HepG2 (cell line): ENCODE data around the gene DCUN1D2. TPM values are rescaled to one million over a fixed set of nuclear protein-coding genes. Genes with fewer than 3 reads are reported as not detected.

ENCODE experiments used
- ATAC-seq: fragments of 200-7000 bp; cut with Tn5 transposase; 3 replicates; pipeline ENCODE4 v1.9.1; 2020; ENCODE audit warnings: mild to moderate bottlenecking, moderate library complexity
- BruUV-seq: library from RNA; stranded (reverse); fragments of 400-500 nt; replicated peaks from 2 replicates; lab custom pipeline; 2021; lab: Mats Ljungman, UMichigan
- CTCF ChIA-PET: fragments of 300-600 bp; formaldehyde crosslinking; extraction: SDS; loops from one replicate; lab custom pipeline; 2021; ENCODE audit warnings: low total read pairs, inconsistent platforms, low intra/inter-chr PET ratio; lab: Yijun Ruan, JAX
- POLR2A ChIA-PET: fragments of 350-600 bp; sonication (Branson Sonifier 250); formaldehyde crosslinking; loops from one replicate; lab custom pipeline; 2020; ENCODE audit warnings: antibody characterized with exemption, inconsistent platforms; lab: Yijun Ruan, JAX
- DNase-seq: peaks from one replicate; pipeline ENCODE4 v3.0.0-alpha.2; 2015; ENCODE audit warnings: low spot score
- FAIRE-seq: peaks from 3 replicates; lab custom pipeline; 2011; peaks lifted over from hg19 to GRCh38; lab: Jason Lieb, UNC
- H2AFZ ChIP-seq: one replicate; pipeline ENCODE4 v1.6.1; 2011; ENCODE audit warnings: low read length, inconsistent platforms
- H3K27ac ChIP-seq: fragments of 300-600 bp; 3 replicates; pipeline ENCODE4 v1.8.0; 2011; ENCODE audit warnings: mixed run types, mild to moderate bottlenecking, mixed read lengths, low read length, inconsistent platforms; ENCODE audit not compliant: insufficient read depth; ENCODE audit errors: extremely low read length
- H3K27me3 ChIP-seq, 2 experiments: fragments of 200-600 bp in 1 of 2; 2 replicates in 1 of 2; 3 replicates in 1 of 2; pipeline versions ENCODE4 v1.6.0 to v1.8.0; 2011; ENCODE audit warnings: low read length in 2 of 2, mild to moderate bottlenecking in 2 of 2, moderate library complexity in 2 of 2, inconsistent platforms in 1 of 2; ENCODE audit not compliant: insufficient read depth in 2 of 2, control insufficient read depth in 1 of 2
- H3K36me3 ChIP-seq, 2 experiments: fragments of 200-600 bp in 1 of 2; replicated peaks in 1 of 2; 2 replicates in 1 of 2; 3 replicates in 1 of 2; pipeline versions ENCODE4 v1.5.1 to v1.8.0; 2011; ENCODE audit warnings: low read length in 2 of 2, inconsistent platforms in 1 of 2; ENCODE audit not compliant: insufficient read depth in 2 of 2, control insufficient read depth in 1 of 2
- H3K4me1 ChIP-seq: 2 replicates; pipeline ENCODE4 v1.5.1; 2012; ENCODE audit warnings: low read length, inconsistent platforms; ENCODE audit not compliant: insufficient read depth
- H3K4me2 ChIP-seq: 2 replicates; pipeline ENCODE4 v1.6.0; 2011; ENCODE audit warnings: low read depth, low read length, inconsistent platforms
- H3K4me3 ChIP-seq, 3 experiments: fragments of 200-600 bp in 1 of 3; sonication (generic), shearing (Covaris generic) in 1 of 3; replicated peaks in 1 of 3; 2 replicates each; pipeline ENCODE4 v1.5.1; 2011 to 2016; ENCODE audit warnings: low read length in 3 of 3, inconsistent platforms in 2 of 3, low read depth in 2 of 3, mild to moderate bottlenecking in 2 of 3, control low read depth in 1 of 3, mixed read lengths in 1 of 3; ENCODE audit not compliant: insufficient read depth in 1 of 3
- H3K79me2 ChIP-seq: one replicate; pipeline ENCODE4 v1.6.1; 2011; ENCODE audit warnings: low read length, inconsistent platforms; ENCODE audit not compliant: insufficient read depth
- H3K9ac ChIP-seq: 2 replicates; pipeline ENCODE4 v1.6.0; 2011; ENCODE audit warnings: mild to moderate bottlenecking, low read depth, low read length, inconsistent platforms; ENCODE audit not compliant: insufficient read depth
- H3K9me3 ChIP-seq: 2 replicates; pipeline ENCODE4 v1.5.1; 2012; ENCODE audit warnings: mild to moderate bottlenecking, low read length
- H4K20me1 ChIP-seq: 2 replicates; pipeline ENCODE4 v1.6.0; 2011; ENCODE audit warnings: inconsistent platforms, mild to moderate bottlenecking, low read length, moderate library complexity; ENCODE audit not compliant: insufficient read depth
- AGO2 ChIP-seq: fragments of 200-400 bp; formaldehyde crosslinking; optimal IDR thresholded peaks from 2 replicates; pipeline ENCODE3; 2017; ENCODE audit warnings: mild to moderate bottlenecking, low read depth, low read length, moderate library complexity
- CBFB ChIP-seq: sonication (generic); formaldehyde crosslinking; IDR thresholded peaks from 2 replicates; pipeline ENCODE4 v1.4.0; 2020; ENCODE audit warnings: missing genetic modification reagents
- HDAC6 ChIP-seq: fragments of 200-600 bp; sonication (generic); IDR thresholded peaks from 2 replicates; pipeline ENCODE4 v1.7.0; 2017; ENCODE audit warnings: mild to moderate bottlenecking, antibody characterized with exemption, low read length, low read depth
- ISX ChIP-seq: sonication (generic); formaldehyde crosslinking; conservative IDR thresholded peaks from 2 replicates; pipeline ENCODE4 v1.5.0; 2020; ENCODE audit warnings: missing genetic modification reagents
- SMAD3 ChIP-seq: sonication (generic); formaldehyde crosslinking; IDR thresholded peaks from 2 replicates; pipeline ENCODE4 v1.4.0; 2020; ENCODE audit warnings: missing genetic modification reagents
- SNAI1 ChIP-seq: sonication (generic); formaldehyde crosslinking; IDR thresholded peaks from 2 replicates; pipeline ENCODE4 v1.5.0; 2020; ENCODE audit warnings: mild to moderate bottlenecking, missing genetic modification reagents, borderline replicate concordance
- SP1 ChIP-seq, 2 experiments: fragments of 450-650 bp in 1 of 2; sonication (generic) in 1 of 2; formaldehyde crosslinking in 1 of 2; IDR thresholded peaks; 2 replicates each; pipeline versions ENCODE4 v1.4.0 to v1.6.1; 2016 to 2020; ENCODE audit warnings: missing genetic modification reagents in 1 of 2
- SP140L ChIP-seq: sonication (generic); formaldehyde crosslinking; IDR thresholded peaks from 2 replicates; pipeline ENCODE4 v1.4.0; 2020; ENCODE audit warnings: missing genetic modification reagents, borderline replicate concordance
- SRSF9 ChIP-seq: fragments of 200-400 bp; formaldehyde crosslinking; IDR thresholded peaks from 2 replicates; pipeline ENCODE4 v1.6.1; 2018; ENCODE audit warnings: borderline replicate concordance, mild to moderate bottlenecking, low read depth, low read length; ENCODE audit not compliant: insufficient read depth, poor library complexity, severe bottlenecking
- ZBTB7A ChIP-seq: sonication (generic); formaldehyde crosslinking; IDR thresholded peaks from 2 replicates; pipeline ENCODE4 v1.8.0; 2022; ENCODE audit warnings: mild to moderate bottlenecking, missing genetic modification reagents
- ZNF136 ChIP-seq: sonication (generic); formaldehyde crosslinking; IDR thresholded peaks from 2 replicates; pipeline ENCODE4 v1.8.1; 2022; ENCODE audit warnings: low read depth, mild to moderate bottlenecking, moderate library complexity, missing genetic modification reagents
- ZNF44 ChIP-seq: sonication (generic); formaldehyde crosslinking; IDR thresholded peaks from 2 replicates; pipeline ENCODE4 v1.5.1; 2020; ENCODE audit warnings: mild to moderate bottlenecking, missing genetic modification reagents
- ZNF747 ChIP-seq: sonication (generic); formaldehyde crosslinking; IDR thresholded peaks from 2 replicates; pipeline ENCODE4 v1.8.1; 2023; ENCODE audit warnings: missing genetic modification reagents, mild to moderate bottlenecking, borderline replicate concordance
- ZNF749 ChIP-seq: sonication (generic); formaldehyde crosslinking; IDR thresholded peaks from 2 replicates; pipeline ENCODE4 v1.8.0; 2022; ENCODE audit warnings: mild to moderate bottlenecking, missing genetic modification reagents, moderate library complexity, borderline replicate concordance
- ZNF839 ChIP-seq: sonication (generic); formaldehyde crosslinking; IDR thresholded peaks from 2 replicates; pipeline ENCODE4 v1.4.0; 2020; ENCODE audit warnings: missing genetic modification reagents, mild to moderate bottlenecking, borderline replicate concordance
- WGBS: methylation state at CpG from one replicate; pipeline ENCODE4 v1.1.6; 2017; ENCODE audit warnings: low lambda C conversion rate; 5-methylcytosine and 5-hydroxymethylcytosine counted together
- in situ Hi-C: cut with HindIII; loops from 2 replicates; pipeline ENCODE4 v1.10.0; 2017; ENCODE audit warnings: low pct_unique_long_range_greater_than_20kb; ENCODE audit not compliant: extremely low pct_ligation_motif_present
- intact Hi-C: fragments of 100-400 bp; cut with micrococcal nuclease; formaldehyde crosslinking; loops from one replicate; pipeline ENCODE4 v1.10.0; 2022; ENCODE audit not compliant: unreplicated experiment
- polyA plus RNA-seq, 8 experiments: library from polyadenylated mRNA; depleted of rRNA in 3 of 8; stranded (reverse) in 7 of 8; unstranded in 1 of 8; fragments of >200 nt; fragmentation: Illumina TruSeq in 4 of 8; extraction: Trizol in 4 of 8; gene quantifications; 2 replicates each; pipeline versions ENCODE4 v1.2.1 to v1.2.3, GENCODE V29; 2011 to 2016; ENCODE audit warnings: low read depth in 4 of 8, missing spikeins in 1 of 8, mixed read lengths in 1 of 8; ENCODE audit not compliant: insufficient read depth in 1 of 8
- total RNA-seq, 5 experiments: library from RNA; depleted of rRNA; stranded (reverse); fragments of >200 nt; fragmentation: Illumina TruSeq; extraction: Trizol; gene quantifications; 2 replicates each; pipeline ENCODE4 v1.2.3, GENCODE V29; 2016; ENCODE audit warnings: low read depth in 1 of 5
- TF ChIP-seq, protein P1 (sequence below): sonication (generic); formaldehyde crosslinking; IDR thresholded peaks from 2 replicates; pipeline ENCODE4 v1.8.1; 2023; ENCODE audit warnings: missing genetic modification reagents, mild to moderate bottlenecking, borderline replicate concordance

Gene DCUN1D2
- total and polyA plus RNA-seq, 2 of the 13 experiments (the other 11 are each of a cell fraction or from before 2014, with no cell fraction given), result 9.1 to 9.6 TPM

GRCh38 chr13:113537205-113537604, 46.7 kb upstream of the DCUN1D2 start:
- Histone ChIP-seq H2AFZ (no peak overlapping the region), H3K9me3 (no peaks in the 10 kb centered on the region), H3K4me1 (no peaks in the 10 kb centered on the region), H3K9ac (no peak overlapping the region), H3K79me2 (peaks cover under 1% of the 10 kb centered on the region), H4K20me1 (peaks cover 2% of the 10 kb centered on the region; the same call in 1 of the 2 replicates), H3K4me3 (no peak overlapping the region), H3K27me3 (no peaks in the 10 kb centered on the region), H3K36me3 (peaks cover 8 to 26% of the 10 kb centered on the region in 2 experiments; a peak in 4 of 5 replicates), H3K4me2 (no peak overlapping the region), H3K27ac (no peak overlapping the region)
- ATAC-seq (no peak), FAIRE-seq (no peak), DNase-seq (no peak)
- TF ChIP-seq HDAC6, result no peak
- TF ChIP-seq AGO2, result peak; percentile 26
- TF ChIP-seq ZNF749 (CRISPR knock-in tag), result no peak
- BruUV-seq, result no TSS peak
- in situ Hi-C loops, result no loop called here
- WGBS, result 98% methylated on average over 19 of the region's 19 CpGs
- POLR2A ChIA-PET, result no interaction called here
- intact Hi-C loops, result no loop called here
- CTCF ChIA-PET, result no interaction called here

GRCh38 chr13:113536461-113537110, 46.1 kb upstream of the DCUN1D2 start:
- H3K79me2 ChIP-seq, result no peaks in the 10 kb centered on the region
- CTCF ChIA-PET, result no interaction called here
- FAIRE-seq (no peak), DNase-seq (no peak), ATAC-seq (no peak)
- intact Hi-C loops, result no loop called here
- no peaks in the 10 kb centered on the region for H3K9me3 ChIP-seq
- POLR2A ChIA-PET, result no interaction called here
- H3K4me3 ChIP-seq, result no peak overlapping the region
- 96% methylated on average over 17 of the region's 18 CpGs for WGBS
- H3K4me2 ChIP-seq, result no peak overlapping the region
- BruUV-seq, result no TSS peak
- peaks cover 2% of the 10 kb centered on the region; the same call in 1 of the 2 replicates for H4K20me1 ChIP-seq
- no peaks in the 10 kb centered on the region for H3K4me1 ChIP-seq
- H3K9ac ChIP-seq, result no peak overlapping the region
- H3K27me3 ChIP-seq, result no peaks in the 10 kb centered on the region
- in situ Hi-C loops, result no loop called here
- H2AFZ ChIP-seq, result no peak overlapping the region
- H3K27ac ChIP-seq, result no peak overlapping the region
- peaks cover 10 to 31% of the 10 kb centered on the region in 2 experiments; a peak in 4 of 5 replicates for H3K36me3 ChIP-seq
- TF ChIP-seq SP140L (CRISPR knock-in tag) (no peak), SNAI1 (no peak), ZNF839 (CRISPR knock-in tag) (no peak), ISX (CRISPR knock-in tag) (no peak), SP1 (IDR thresholded peaks at IDR 0.05) (no peak), SP1 (CRISPR knock-in tag; IDR thresholded peaks at IDR 0.05) (no peak), ZBTB7A (no peak), ZNF136 (CRISPR knock-in tag) (no peak), SMAD3 (no peak), SRSF9 (no peak), ZNF44 (no peak), CBFB (CRISPR knock-in tag) (no peak), ZNF747 (CRISPR knock-in tag) (no peak)
- TF ChIP-seq, protein P1, sequence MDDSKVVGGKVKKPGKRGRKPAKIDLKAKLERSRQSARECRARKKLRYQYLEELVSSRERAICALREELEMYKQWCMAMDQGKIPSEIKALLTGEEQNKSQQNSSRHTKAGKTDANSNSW (CRISPR knock-in tag), result no peak
